Endothelial cell of umbilical vein (primary cell): ENCODE data around the gene TMCC3. TPM values are rescaled to one million over a fixed set of nuclear protein-coding genes. Genes with fewer than 3 reads are reported as not detected.
"Not testable (repeated sequence)": the region's sequence is repeated elsewhere in the genome, so short reads cannot be mapped to it uniquely, and the experiment has no call there.

ENCODE experiments used
- BruUV-seq: library from RNA; stranded (reverse); fragments of 400-500 nt; replicated peaks from 2 replicates; lab custom pipeline; 2021; lab: Mats Ljungman, UMichigan
- CTCF ChIA-PET: fragments of 300-600, 350-600 bp; sonication (Branson Sonifier 250); formaldehyde crosslinking; loops from one replicate; lab custom pipeline; 2021; ENCODE audit warnings: antibody characterized with exemption, inconsistent platforms; lab: Charles Lee
- POLR2A ChIA-PET: fragments of 300-600, 350-600 bp; sonication (Branson Sonifier 250); formaldehyde crosslinking; loops from one replicate; lab custom pipeline; 2021; ENCODE audit warnings: antibody characterized with exemption, inconsistent platforms; lab: Charles Lee
- DNase-seq: peaks from one replicate; pipeline ENCODE4 v3.0.0-alpha.2; 2011; ENCODE audit warnings: low read depth, low spot score
- FAIRE-seq: peaks from 2 replicates; lab custom pipeline; 2011; peaks lifted over from hg19 to GRCh38; lab: Jason Lieb, UNC
- H2AFZ ChIP-seq: 2 replicates; pipeline ENCODE4 v1.6.0; 2012; ENCODE audit warnings: low read depth, low read length, control low read depth, inconsistent platforms
- H3K27ac ChIP-seq: 2 replicates; pipeline ENCODE4 v1.5.1; 2011; ENCODE audit warnings: low read depth, mild to moderate bottlenecking, control low read depth, low read length, moderate library complexity; ENCODE audit not compliant: insufficient read depth
- H3K27me3 ChIP-seq, 2 experiments: 2 replicates each; pipeline versions ENCODE4 v1.6.0 to v1.6.1; 2011; ENCODE audit warnings: low read length in 2 of 2, mixed read lengths in 1 of 2; ENCODE audit not compliant: control insufficient read depth in 2 of 2, insufficient read depth in 2 of 2
- H3K36me3 ChIP-seq, 2 experiments: 2 replicates in 1 of 2; 3 replicates in 1 of 2; pipeline ENCODE4 v1.5.1; 2011; ENCODE audit warnings: low read length in 2 of 2, mild to moderate bottlenecking in 1 of 2, moderate library complexity in 1 of 2; ENCODE audit not compliant: control insufficient read depth in 2 of 2, insufficient read depth in 2 of 2; ENCODE audit errors: extremely low read depth in 1 of 2
- H3K4me1 ChIP-seq: 3 replicates; pipeline ENCODE4 v1.5.1; 2011; ENCODE audit warnings: mild to moderate bottlenecking, low read length; ENCODE audit not compliant: control insufficient read depth, insufficient read depth; ENCODE audit errors: extremely low read depth
- H3K4me2 ChIP-seq: 2 replicates; pipeline ENCODE4 v1.6.1; 2011; ENCODE audit warnings: low read length, control low read depth, mixed read lengths; ENCODE audit not compliant: insufficient read depth
- H3K4me3 ChIP-seq, 3 experiments: fragments of 200-600 bp in 1 of 3; sonication (generic), shearing (Covaris generic) in 1 of 3; replicated peaks in 1 of 3; 2 replicates each; pipeline ENCODE4 v1.5.1; 2011 to 2016; ENCODE audit warnings: control low read depth in 3 of 3, low read length in 3 of 3, mild to moderate bottlenecking in 2 of 3, inconsistent platforms in 1 of 3, low read depth in 1 of 3, moderate library complexity in 1 of 3; ENCODE audit not compliant: insufficient read depth in 1 of 3
- H3K79me2 ChIP-seq: 2 replicates; pipeline ENCODE4 v1.6.0; 2012; ENCODE audit warnings: low read length, inconsistent platforms; ENCODE audit not compliant: control insufficient read depth, insufficient read depth
- H3K9ac ChIP-seq: replicated peaks from 2 replicates; pipeline ENCODE3; 2011; ENCODE audit warnings: low read length, control low read depth; ENCODE audit not compliant: insufficient read depth; ENCODE audit errors: extremely low read depth
- H3K9me1 ChIP-seq: replicated peaks from 3 replicates; pipeline ENCODE4 v1.6.0; 2011; ENCODE audit warnings: mild to moderate bottlenecking, low read length; ENCODE audit not compliant: control insufficient read depth, insufficient read depth; ENCODE audit errors: extremely low read depth
- H3K9me3 ChIP-seq: replicated peaks from 2 replicates; pipeline ENCODE4 v1.5.1; 2012; ENCODE audit warnings: low read length, inconsistent platforms; ENCODE audit not compliant: control insufficient read depth, insufficient read depth
- H4K20me1 ChIP-seq: replicated peaks from 2 replicates; pipeline ENCODE3; 2011; ENCODE audit warnings: mild to moderate bottlenecking, low read length; ENCODE audit not compliant: control insufficient read depth, insufficient read depth; ENCODE audit errors: extremely low read depth
- EZH2 ChIP-seq: IDR thresholded peaks from 2 replicates; pipeline ENCODE4 v1.6.1; 2012; ENCODE audit warnings: borderline replicate concordance, low read depth, mild to moderate bottlenecking, moderate library complexity, low read length, inconsistent platforms; ENCODE audit not compliant: severe bottlenecking
- FOS ChIP-seq: IDR thresholded peaks from 2 replicates; pipeline ENCODE4 v1.6.1; 2011; ENCODE audit warnings: mild to moderate bottlenecking, low read length, moderate library complexity, borderline replicate concordance; ENCODE audit not compliant: insufficient read depth
- GATA2 ChIP-seq: IDR thresholded peaks from 2 replicates; pipeline ENCODE4 v1.7.0; 2011; ENCODE audit warnings: low read depth, mild to moderate bottlenecking, moderate library complexity, mixed read lengths, low read length; ENCODE audit not compliant: insufficient read length, insufficient read depth
- JUN ChIP-seq: IDR thresholded peaks from 2 replicates; pipeline ENCODE4 v1.6.1; 2011; ENCODE audit warnings: borderline replicate concordance, low read depth; ENCODE audit not compliant: insufficient read length, insufficient read depth
- MYC ChIP-seq: IDR thresholded peaks from one replicate; pipeline ENCODE4 v1.6.1; 2011; ENCODE audit warnings: mild to moderate bottlenecking, low read depth, low read length
- POLR2A ChIP-seq: IDR thresholded peaks from 2 replicates; pipeline ENCODE4 v1.6.1; 2012; ENCODE audit warnings: low read depth, mild to moderate bottlenecking, control low read depth, low read length
- POLR2AphosphoS5 ChIP-seq: IDR thresholded peaks from 2 replicates; pipeline ENCODE4 v1.6.1; 2012; ENCODE audit warnings: low read depth, mild to moderate bottlenecking, control low read depth, low read length, moderate library complexity; ENCODE audit not compliant: insufficient read depth
- dilution Hi-C: fragments of 300-500 bp; cut with MboI; formaldehyde crosslinking; loops from one replicate; pipeline ENCODE4 v1.15.0; 2019; ENCODE audit warnings: low sequenced_read_pairs; ENCODE audit not compliant: extremely low pct_ligation_motif_present
- intact Hi-C: fragments of 100-400 bp; cut with micrococcal nuclease; formaldehyde crosslinking; loops from one replicate; pipeline ENCODE4 v1.10.0; 2022
- polyA plus RNA-seq, 4 experiments: library from polyadenylated mRNA; depleted of rRNA in 3 of 4; stranded (reverse) in 3 of 4; unstranded in 1 of 4; fragments of >200 nt; gene quantifications; 2 replicates each; pipeline versions ENCODE4 v1.2.1 to v1.2.3, GENCODE V29; 2011 to 2012; ENCODE audit warnings: missing spikeins in 1 of 4
- total RNA-seq: library from RNA; stranded (reverse); gene quantifications from 2 replicates; pipeline ENCODE4 v1.2.3, GENCODE V29; 2021
- TF ChIP-seq, protein P1 (sequence below), 2 donors: IDR thresholded peaks; 1 replicate in 1 of 2; 2 replicates in 1 of 2; pipeline ENCODE4 v1.5.1; 2011; ENCODE audit warnings: low read length in 2 of 2, mild to moderate bottlenecking in 2 of 2, moderate library complexity in 2 of 2, control low read depth in 1 of 2, inconsistent platforms in 1 of 2, low read depth in 1 of 2; ENCODE audit not compliant: insufficient read depth in 1 of 2; ENCODE audit errors: extremely low read depth in 1 of 2

The TMCC3 gene
- total and polyA plus RNA-seq, 2 donors (not counting 3 experiments of a cell fraction or from before 2014, with no cell fraction given), result 13.5 to 30.4 TPM

DNA sequence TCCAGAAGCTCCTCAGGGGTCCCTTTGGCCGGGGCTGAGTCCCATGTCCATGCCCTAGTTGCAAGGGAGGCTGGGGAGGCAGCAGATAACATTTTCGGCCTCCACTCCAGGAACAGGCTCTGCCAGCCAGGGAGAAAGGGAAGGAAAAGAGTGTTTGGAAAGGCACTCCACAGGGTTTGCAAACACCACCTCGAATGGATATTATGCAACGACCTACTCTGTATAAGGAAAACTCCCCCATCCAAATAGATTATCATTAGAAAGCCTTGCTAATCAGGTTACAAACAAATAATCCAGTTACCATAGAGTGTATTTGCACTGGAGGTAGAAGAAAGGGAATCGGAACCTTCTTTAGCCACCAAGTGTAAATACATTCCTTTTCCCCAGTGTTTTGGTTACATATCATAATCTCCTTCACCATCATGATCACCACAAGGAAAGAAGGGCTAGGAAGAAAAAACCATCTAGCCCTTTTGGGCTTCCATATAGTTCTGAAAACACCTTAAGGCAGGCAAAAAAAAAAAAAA, 40.4 kb downstream of the TMCC3 start:
- no TSS peak for BruUV-seq
- DNase-seq (no peak), FAIRE-seq (no peak)
- POLR2A ChIA-PET, result no interaction called here
- Histone ChIP-seq H3K27ac (no peak overlapping the region), H3K79me2 (peaks cover 33% of the 10 kb centered on the region), H3K9me1 (no peaks in the 10 kb centered on the region), H3K4me3 (no peak overlapping the region), H3K36me3 (no peaks in the 10 kb centered on the region), H3K27me3 (no peaks in the 10 kb centered on the region), H3K4me1 (peaks cover 2% of the 10 kb centered on the region), H3K4me2 (no peak overlapping the region), H4K20me1 (no peaks in the 10 kb centered on the region), H3K9ac (no peak overlapping the region), H2AFZ (no peak overlapping the region), H3K9me3 (no peaks in the 10 kb centered on the region)
- dilution Hi-C loops (no loop called here), intact Hi-C loops (no loop called here)
- CTCF ChIA-PET, result interaction anchor here (1.0 to 1.1 kb wide), 2 partner anchors 34 to 40 kb away, joined by 3 read pairs; no protein-coding TSS in a partner anchor
- no peak for TF ChIP-seq GATA2
- no peak for TF ChIP-seq MYC
- TF ChIP-seq, protein P1, sequence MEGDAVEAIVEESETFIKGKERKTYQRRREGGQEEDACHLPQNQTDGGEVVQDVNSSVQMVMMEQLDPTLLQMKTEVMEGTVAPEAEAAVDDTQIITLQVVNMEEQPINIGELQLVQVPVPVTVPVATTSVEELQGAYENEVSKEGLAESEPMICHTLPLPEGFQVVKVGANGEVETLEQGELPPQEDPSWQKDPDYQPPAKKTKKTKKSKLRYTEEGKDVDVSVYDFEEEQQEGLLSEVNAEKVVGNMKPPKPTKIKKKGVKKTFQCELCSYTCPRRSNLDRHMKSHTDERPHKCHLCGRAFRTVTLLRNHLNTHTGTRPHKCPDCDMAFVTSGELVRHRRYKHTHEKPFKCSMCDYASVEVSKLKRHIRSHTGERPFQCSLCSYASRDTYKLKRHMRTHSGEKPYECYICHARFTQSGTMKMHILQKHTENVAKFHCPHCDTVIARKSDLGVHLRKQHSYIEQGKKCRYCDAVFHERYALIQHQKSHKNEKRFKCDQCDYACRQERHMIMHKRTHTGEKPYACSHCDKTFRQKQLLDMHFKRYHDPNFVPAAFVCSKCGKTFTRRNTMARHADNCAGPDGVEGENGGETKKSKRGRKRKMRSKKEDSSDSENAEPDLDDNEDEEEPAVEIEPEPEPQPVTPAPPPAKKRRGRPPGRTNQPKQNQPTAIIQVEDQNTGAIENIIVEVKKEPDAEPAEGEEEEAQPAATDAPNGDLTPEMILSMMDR (IDR thresholded peaks at IDR 0.05; ENCODE audit: extremely low read depth in 1 of 2, insufficient read depth in 1 of 2, low read depth in 1 of 2, low read length in 2 of 2), result no peak
- no peak for TF ChIP-seq POLR2AphosphoS5
- TF ChIP-seq EZH2, result no peak
- no peak for TF ChIP-seq POLR2A
- TF ChIP-seq JUN, result no peak
- TF ChIP-seq FOS, result no peak

DNA sequence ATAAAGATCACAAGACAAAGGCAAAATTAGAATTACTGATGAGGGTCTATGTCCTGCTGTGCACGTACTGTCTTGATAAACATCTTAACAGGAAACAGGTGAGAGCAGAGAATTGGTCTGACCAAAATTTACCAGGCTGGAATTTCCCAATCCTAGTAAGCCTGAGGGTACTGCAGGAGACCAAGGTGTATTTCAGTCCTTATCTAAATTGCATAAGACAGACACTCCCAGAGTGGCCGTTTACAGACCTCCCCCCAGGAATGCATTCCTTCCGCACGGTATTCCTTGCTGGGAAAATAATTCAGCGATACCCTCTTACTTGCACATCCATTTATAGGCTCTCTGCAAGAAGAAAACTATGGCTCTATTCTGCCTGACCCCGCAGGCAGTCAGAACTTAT, 43.5 kb downstream of the TMCC3 start:
- H3K9me3 ChIP-seq, dilution Hi-C loops, H2AFZ ChIP-seq, DNase-seq, H4K20me1 ChIP-seq, intact Hi-C loops, H3K27ac ChIP-seq, H3K4me1 ChIP-seq, H3K4me2 ChIP-seq, CTCF ChIA-PET, H3K27me3 ChIP-seq, FAIRE-seq, BruUV-seq, H3K9me1 ChIP-seq, H3K36me3 ChIP-seq, H3K9ac ChIP-seq, POLR2A ChIA-PET, H3K4me3 ChIP-seq: not testable (repeated sequence)
- peaks cover 21% of the 10 kb centered on the region for H3K79me2 ChIP-seq
